Stomach (tissue), 4 donors: ENCODE data around the gene DYDC1.

Source experiments
- CTCF ChIP-seq, 7 experiments: fragments of 450-650 bp in 4 of 7; fragments of 200-600 bp in 3 of 7; sonication (generic) in 3 of 7; IDR thresholded peaks; one replicate each; pipeline ENCODE4 v1.5.1; 2016 to 2019; ENCODE audit warnings: antibody characterized with exemption in 7 of 7, control low read depth in 2 of 7, mild to moderate bottlenecking in 1 of 7
- EP300 ChIP-seq: sonication (generic); formaldehyde crosslinking; IDR thresholded peaks from one replicate; pipeline ENCODE4 v1.6.1; 2017; ENCODE audit warnings: antibody characterized with exemption
- POLR2A ChIP-seq, 4 donors: fragments of 450-650 bp; IDR thresholded peaks; one replicate each; pipeline ENCODE4 v1.6.1; 2016; ENCODE audit warnings: antibody characterized with exemption in 4 of 4, control low read depth in 2 of 4, mild to moderate bottlenecking in 1 of 4, moderate library complexity in 1 of 4
- POLR2AphosphoS5 ChIP-seq, 3 donors: sonication (generic); formaldehyde crosslinking; IDR thresholded peaks; one replicate each; pipeline ENCODE4 v1.6.1; 2016; ENCODE audit warnings: antibody characterized with exemption in 3 of 3

- TF ChIP-seq CTCF (IDR thresholded peaks at IDR 0.05) (no peak), POLR2A (IDR thresholded peaks at IDR 0.05) (no peak), POLR2AphosphoS5 (IDR thresholded peaks at IDR 0.05) (no peak), EP300 (no peak)
These were observed 35.7 kb upstream of the DYDC1 start for GRCh38 chr10:80392250-80392649.
